Upper lobe of left lung (tissue), 6 donors: ENCODE results near the gene STUB1. TPM values are rescaled to one million over a fixed set of nuclear protein-coding genes. Genes with fewer than 3 reads are reported as not detected.
A peak's percentile ranks its signal among the peaks of the same experiment; 100 is the strongest.

Experiments used
- ATAC-seq, 2 donors: fragments of 200-7000 bp; cut with Tn5 transposase; one replicate each; pipeline ENCODE4 v1.9.1; 2022; ENCODE audit warnings: mild to moderate bottlenecking in 2 of 2, moderate library complexity in 2 of 2; ENCODE audit not compliant: low FRiP score in 2 of 2
- DNase-seq, 2 donors: peaks; one replicate each; pipeline ENCODE4 v3.0.0-alpha.2; 2019 to 2020
- H3K27ac ChIP-seq, 4 donors: fragments of 200-600 bp; sonication (generic); one replicate each; pipeline ENCODE4 v1.5.1; 2016 to 2019
- H3K27me3 ChIP-seq, 4 donors: fragments of 200-600 bp; sonication (generic); one replicate each; pipeline ENCODE4 v1.5.1; 2017 to 2019
- H3K36me3 ChIP-seq, 4 donors: fragments of 200-600 bp; sonication (generic); one replicate each; pipeline ENCODE4 v1.5.1; 2016 to 2019
- H3K4me1 ChIP-seq, 4 donors: fragments of 200-600 bp; sonication (generic); one replicate each; pipeline ENCODE4 v1.5.1; 2018 to 2019
- H3K4me3 ChIP-seq, 4 donors: fragments of 200-600 bp; sonication (generic); one replicate each; pipeline ENCODE4 v1.5.1; 2017 to 2019; ENCODE audit warnings: mild to moderate bottlenecking in 2 of 4, moderate library complexity in 1 of 4
- H3K9me3 ChIP-seq, 4 donors: fragments of 200-600 bp; sonication (generic); one replicate each; pipeline ENCODE4 v1.5.1; 2018 to 2019
- CTCF ChIP-seq, 6 experiments: fragments of 450-650 bp in 4 of 6; fragments of 200-600 bp in 2 of 6; sonication (generic) in 2 of 6; IDR thresholded peaks; one replicate each; pipeline ENCODE4 v1.5.1; 2016 to 2019; ENCODE audit warnings: antibody characterized with exemption in 6 of 6
- EP300 ChIP-seq, 4 donors: sonication (generic); formaldehyde crosslinking; IDR thresholded peaks; one replicate each; pipeline ENCODE4 v1.5.1; 2017; ENCODE audit warnings: antibody characterized with exemption in 4 of 4, control low read depth in 2 of 4
- POLR2A ChIP-seq, 4 donors: fragments of 450-650 bp; IDR thresholded peaks; one replicate each; pipeline ENCODE4 v1.5.1; 2016 to 2017; ENCODE audit warnings: antibody characterized with exemption in 4 of 4, mild to moderate bottlenecking in 2 of 4
- POLR2AphosphoS5 ChIP-seq, 2 donors: sonication (generic); formaldehyde crosslinking; IDR thresholded peaks; one replicate each; pipeline ENCODE4 v1.5.1; 2017; ENCODE audit warnings: antibody characterized with exemption in 2 of 2
- WGBS, 2 donors: methylation state at CpG; one replicate each; pipeline ENCODE4 v1.1.5; 2017 to 2018; 5-methylcytosine and 5-hydroxymethylcytosine counted together
- total RNA-seq, 6 donors: library from RNA; depleted of rRNA in 4 of 6; stranded (reverse); fragments of >200 nt in 4 of 6; gene quantifications; one replicate each; pipeline versions ENCODE4 v1.1.0 to v1.2.1, GENCODE V29; 2016 to 2021
- donor health status: DM: no; HTN: no; CAD: no; lungs with moderate emphysema.
- donor health status: DM: no; HTN: yes; CAD: no; lungs with severe emphysema.

STUB1 gene
- total RNA-seq, 6 donors from 2014 or later, result 101 to 186 (median 118) TPM

GRCh38 chr16:645852-646678 lies 34.1 kb upstream of the STUB1 start:
- H3K27me3 ChIP-seq, result no peaks in the 10 kb centered on the region
- H3K9me3 ChIP-seq, result no peaks in the 10 kb centered on the region
- ATAC-seq (no peak), DNase-seq (peak; percentile 77 to 78)
- H3K4me1 ChIP-seq, result peaks cover 38 to 94% (median 61%) of the 10 kb centered on the region in 4 donors
- no peaks in the 10 kb centered on the region for H3K36me3 ChIP-seq
- TF ChIP-seq EP300 (IDR thresholded peaks at IDR 0.05) (no peak), POLR2AphosphoS5 (IDR thresholded peaks at IDR 0.05) (no peak), POLR2A (IDR thresholded peaks at IDR 0.05) (no peak), CTCF (IDR thresholded peaks at IDR 0.05) (no peak)
- no peak overlapping the region for H3K4me3 ChIP-seq
- H3K27ac ChIP-seq, result peak overlapping the region in 3 of 4 donors; percentile 36 to 53 (median 42)
- 55 to 63% methylated on average over 16 to 28 of the region's 32 CpGs for WGBS, 2 donors

- no peak for DNase-seq
- Histone ChIP-seq H3K4me1 (peaks cover 38 to 88% (median 58%) of the 10 kb centered on the region in 4 donors), H3K9me3 (no peaks in the 10 kb centered on the region), H3K36me3 (no peaks in the 10 kb centered on the region), H3K4me3 (no peak overlapping the region), H3K27me3 (no peaks in the 10 kb centered on the region), H3K27ac (peak overlapping the region in 3 of 4 donors; percentile 36 to 53 (median 42))
- TF ChIP-seq CTCF (IDR thresholded peaks at IDR 0.05) (no peak), EP300 (IDR thresholded peaks at IDR 0.05) (no peak), POLR2A (IDR thresholded peaks at IDR 0.05) (no peak), POLR2AphosphoS5 (IDR thresholded peaks at IDR 0.05) (no peak)
- WGBS, 2 donors, result 73 to 95% methylated on average over 9 to 15 of the region's 22 CpGs
- no peak for ATAC-seq
Observed at GRCh38 chr16:646679-647172, 33.5 kb upstream of the STUB1 start.

- Histone ChIP-seq H3K36me3 (peaks cover 0 to 1% (median 0%) of the 10 kb centered on the region in 4 donors), H3K9me3 (no peaks in the 10 kb centered on the region), H3K27me3 (no peaks in the 10 kb centered on the region), H3K4me3 (no peak overlapping the region), H3K4me1 (peaks cover 36 to 81% (median 56%) of the 10 kb centered on the region in 4 donors), H3K27ac (peak overlapping the region in 2 of 4 donors; percentile 44 to 86)
- ATAC-seq, result no peak
- 86 to 100% methylated on average over 10 to 19 of the region's 25 CpGs for WGBS, 2 donors
- peak in 1 of 2 donors; percentile 73 for DNase-seq
- no peak for TF ChIP-seq POLR2A (IDR thresholded peaks at IDR 0.05)
- no peak for TF ChIP-seq CTCF (IDR thresholded peaks at IDR 0.05)
- no peak for TF ChIP-seq EP300 (IDR thresholded peaks at IDR 0.05)
- TF ChIP-seq POLR2AphosphoS5 (IDR thresholded peaks at IDR 0.05), result no peak
Observed at GRCh38 chr16:647173-647902, 32.9 kb upstream of the STUB1 start.

- Histone ChIP-seq H3K36me3 (peaks cover 0 to 7% (median under 1%) of the 10 kb centered on the region in 4 donors), H3K27me3 (no peaks in the 10 kb centered on the region), H3K4me1 (peaks cover 27 to 79% (median 47%) of the 10 kb centered on the region in 4 donors), H3K27ac (peak overlapping the region; percentile 82 to 95 (median 86)), H3K9me3 (no peaks in the 10 kb centered on the region), H3K4me3 (peak overlapping the region; percentile 38 to 98 (median 86))
- ATAC-seq (no peak), DNase-seq (peak; percentile 60 to 90)
- 38% methylated on average over 13 to 22 of the region's 24 CpGs for WGBS, 2 donors
- TF ChIP-seq CTCF (IDR thresholded peaks at IDR 0.05) (peak; percentile 33 to 59 (median 41)), EP300 (IDR thresholded peaks at IDR 0.05) (no peak)
Observed at GRCh38 chr16:648071-648780, 32.0 kb upstream of the STUB1 start.
